ENCODE data around the gene TTC19.

The TTC19 gene

GRCh38 chr17:15969463-15969862 is 30.2 kb upstream of the TTC19 start:
- TF ChIP-seq FOXM1 (IDR thresholded peaks at IDR 0.05; ENCODE audit: borderline replicate concordance, low read depth) (no peak), REST (IDR thresholded peaks at IDR 0.05; ENCODE audit: low read depth) (no peak), MAX (IDR thresholded peaks at IDR 0.05) (no peak), EP300 (IDR thresholded peaks at IDR 0.05; ENCODE audit: borderline replicate concordance) (no peak), TAF1 (IDR thresholded peaks at IDR 0.05; ENCODE audit: low read depth) (no peak), CEBPB (IDR thresholded peaks at IDR 0.05) (no peak), CREB1 (IDR thresholded peaks at IDR 0.05; ENCODE audit: low read depth) (no peak), TCF12 (IDR thresholded peaks at IDR 0.05; ENCODE audit: low read depth) (no peak), NFIC (IDR thresholded peaks at IDR 0.05) (no peak), RAD21 (IDR thresholded peaks at IDR 0.05; ENCODE audit: low read depth) (no peak), EGR1 (IDR thresholded peaks at IDR 0.05) (no peak), YY1 (IDR thresholded peaks at IDR 0.05; ENCODE audit: low read depth) (no peak), USF1 (IDR thresholded peaks at IDR 0.05) (no peak)

GRCh38 chr17:15970500-15970899 is 29.1 kb upstream of the TTC19 start:
- TF ChIP-seq NFIC (IDR thresholded peaks at IDR 0.05) (no peak), CREB1 (IDR thresholded peaks at IDR 0.05; ENCODE audit: low read depth) (no peak), EP300 (IDR thresholded peaks at IDR 0.05; ENCODE audit: borderline replicate concordance) (no peak), FOXM1 (IDR thresholded peaks at IDR 0.05; ENCODE audit: borderline replicate concordance, low read depth) (no peak), MAX (IDR thresholded peaks at IDR 0.05) (no peak), RAD21 (IDR thresholded peaks at IDR 0.05; ENCODE audit: low read depth) (no peak), TEAD4 (IDR thresholded peaks at IDR 0.05) (no peak), TCF12 (IDR thresholded peaks at IDR 0.05; ENCODE audit: low read depth) (no peak), YY1 (IDR thresholded peaks at IDR 0.05; ENCODE audit: low read depth) (no peak), TAF1 (IDR thresholded peaks at IDR 0.05; ENCODE audit: low read depth) (no peak), USF1 (IDR thresholded peaks at IDR 0.05) (no peak), CEBPB (IDR thresholded peaks at IDR 0.05) (no peak), REST (IDR thresholded peaks at IDR 0.05; ENCODE audit: low read depth) (no peak)

- TF ChIP-seq NFIC (IDR thresholded peaks at IDR 0.05) (no peak), TAF1 (IDR thresholded peaks at IDR 0.05; ENCODE audit: low read depth) (no peak), ZBTB7A (IDR thresholded peaks at IDR 0.05; ENCODE audit: low read depth) (no peak), YY1 (IDR thresholded peaks at IDR 0.05; ENCODE audit: low read depth) (no peak), REST (IDR thresholded peaks at IDR 0.05; ENCODE audit: low read depth) (no peak), TCF12 (IDR thresholded peaks at IDR 0.05; ENCODE audit: low read depth) (no peak), CEBPB (IDR thresholded peaks at IDR 0.05) (no peak), RAD21 (IDR thresholded peaks at IDR 0.05; ENCODE audit: low read depth) (no peak), FOXM1 (IDR thresholded peaks at IDR 0.05; ENCODE audit: borderline replicate concordance, low read depth) (no peak), USF1 (IDR thresholded peaks at IDR 0.05) (no peak), CREB1 (IDR thresholded peaks at IDR 0.05; ENCODE audit: low read depth) (no peak), EP300 (IDR thresholded peaks at IDR 0.05; ENCODE audit: borderline replicate concordance) (no peak), TEAD4 (IDR thresholded peaks at IDR 0.05) (no peak), MAX (IDR thresholded peaks at IDR 0.05) (no peak), EGR1 (IDR thresholded peaks at IDR 0.05) (no peak)
These were observed 28.4 kb upstream of the TTC19 start for GRCh38 chr17:15971098-15971678.
